Endometrium (tissue), 2 donors: ENCODE measurements around the gene ORM2.
"Not testable (repeated sequence)": the region's sequence is repeated elsewhere in the genome, so short reads cannot be mapped to it uniquely, and the experiment has no call there.

Experiments used
- FAIRE-seq: peaks from 2 replicates; lab custom pipeline; 2012; peaks lifted over from hg19 to GRCh38; lab: Jason Lieb, UNC
- donor health status: control.
- donor health status: control.

ORM2 gene

DNA sequence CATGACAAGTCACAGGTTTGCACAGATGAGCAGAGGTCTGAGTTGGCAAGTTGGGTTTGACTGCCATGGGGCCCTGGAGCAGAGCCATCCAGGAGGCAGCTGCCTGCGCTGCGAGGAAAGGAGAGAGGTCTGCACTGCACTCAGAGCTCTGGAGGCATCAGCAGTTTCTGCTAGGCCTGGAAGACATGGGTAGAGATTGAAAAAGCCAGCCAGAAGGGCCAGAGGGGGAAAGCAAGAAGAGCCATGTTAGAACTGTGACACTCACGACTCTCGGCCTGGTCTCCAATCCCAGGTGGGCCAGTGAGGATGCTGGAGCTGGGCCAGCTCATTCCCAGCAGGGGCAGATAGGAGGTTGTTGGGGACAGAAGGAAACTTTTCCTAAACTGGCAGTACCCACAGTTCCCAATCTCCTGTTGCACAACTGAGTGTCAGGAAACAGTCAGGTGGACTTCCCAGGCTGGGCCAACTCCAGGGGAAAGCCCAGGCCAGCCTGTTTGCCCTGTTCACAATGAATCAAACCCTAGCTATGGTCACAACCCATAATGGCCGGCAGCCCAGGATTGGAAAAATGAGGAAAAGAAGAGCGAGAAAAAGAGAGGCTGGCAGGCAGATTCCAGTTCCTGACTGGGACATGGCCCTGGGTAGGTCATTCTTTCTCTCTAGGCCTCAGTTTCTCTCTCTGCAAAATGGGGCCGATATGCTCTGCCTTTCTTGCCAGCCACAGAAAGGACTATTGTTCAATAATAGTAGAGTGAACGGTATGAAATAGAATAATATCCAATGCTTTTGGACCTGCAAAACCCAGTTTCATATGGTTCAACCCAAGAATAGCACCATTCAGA is 14.6 kb upstream of the ORM2 start:
- FAIRE-seq, result no peak

DNA sequence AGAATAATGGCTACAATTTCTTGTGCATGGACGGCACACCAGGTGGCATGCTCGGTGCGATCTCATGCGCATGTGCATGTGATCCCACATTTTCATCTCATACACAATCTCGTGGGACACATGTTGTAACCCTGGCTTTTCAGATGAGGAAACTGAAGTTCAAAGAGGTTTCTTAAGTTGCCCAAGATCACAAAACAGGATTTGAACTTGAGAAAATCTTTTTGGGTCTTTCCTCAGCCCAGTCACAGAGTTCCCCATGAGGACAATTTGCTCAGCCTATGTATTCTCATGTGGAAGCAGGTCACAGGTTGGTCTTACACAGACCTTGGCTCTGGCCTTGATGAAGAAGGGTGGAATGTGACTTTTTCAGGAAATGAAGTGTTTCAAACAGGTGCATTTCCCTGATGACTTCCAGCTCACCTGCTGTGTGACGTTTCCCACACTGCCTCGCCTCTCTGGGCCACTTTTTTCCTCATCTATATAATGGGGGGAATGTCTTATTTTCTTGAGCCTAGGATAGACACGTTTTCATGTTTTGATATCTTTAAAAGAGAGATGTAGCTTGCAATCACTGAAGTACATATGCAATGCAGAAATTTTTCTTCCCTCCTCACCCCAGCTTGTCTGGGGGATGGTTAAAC is 13.8 kb upstream of the ORM2 start:
- no peak for FAIRE-seq

DNA sequence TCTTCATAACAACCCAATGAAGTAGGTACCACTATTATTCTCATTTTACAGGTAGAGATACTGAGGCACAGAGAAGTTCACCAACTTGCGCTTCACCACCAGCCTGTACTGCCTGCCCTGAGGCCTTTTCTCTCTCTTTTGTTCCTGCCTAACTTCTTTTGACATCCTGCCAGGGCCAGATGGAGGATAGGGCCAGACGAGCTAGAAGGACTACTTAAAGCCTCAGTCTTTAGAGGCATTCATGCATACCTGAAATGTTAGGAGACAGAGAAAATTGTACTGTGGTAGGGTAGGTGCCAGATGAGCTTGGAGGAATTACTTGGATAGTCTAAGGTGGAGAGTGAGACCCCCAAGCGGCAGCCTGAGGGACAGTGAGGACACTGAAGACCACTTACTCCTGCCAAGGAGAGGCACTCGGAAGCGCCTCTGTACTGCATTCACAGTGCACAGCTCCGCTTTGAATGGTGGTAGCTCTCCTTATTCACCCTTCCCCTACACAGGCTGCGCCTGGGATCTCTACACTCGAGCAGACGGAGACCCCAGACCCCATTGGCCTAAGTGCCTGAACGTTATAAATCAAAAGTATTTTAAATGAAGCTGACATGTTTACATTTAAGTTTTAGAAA is 13.0 kb upstream of the ORM2 start:
- no peak for FAIRE-seq

DNA sequence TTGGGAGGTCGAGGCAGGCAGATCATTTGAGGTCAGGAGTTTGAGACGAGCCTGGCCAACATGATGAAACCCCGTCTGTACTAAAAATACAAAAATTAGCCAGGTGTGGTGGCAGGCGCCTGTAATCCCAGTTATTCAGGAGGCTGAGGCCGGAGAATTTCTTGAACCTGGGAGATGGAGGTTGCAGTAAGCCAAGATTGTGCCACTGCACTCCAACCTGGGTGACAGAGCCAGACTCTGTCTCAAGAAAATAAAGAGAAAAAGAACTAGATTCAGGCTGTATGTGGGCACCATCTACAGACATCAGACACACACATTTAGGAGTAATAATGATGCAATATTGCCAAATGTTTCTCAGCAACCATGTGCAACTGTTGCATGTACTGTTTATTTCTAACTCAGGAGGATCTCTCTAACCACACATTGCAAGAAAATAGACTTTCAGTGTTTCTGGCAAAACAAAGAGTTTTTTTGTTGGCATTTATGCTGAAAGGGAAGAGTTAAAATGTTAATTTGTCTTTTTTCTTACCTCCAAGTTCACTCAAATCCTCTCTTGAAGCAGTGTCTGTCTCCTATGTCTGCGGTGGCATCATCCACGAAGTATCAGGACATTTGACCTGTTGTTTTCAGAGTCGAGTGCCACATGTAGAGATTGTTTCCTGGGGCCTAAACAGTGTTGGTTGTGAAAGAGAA is 11.9 kb upstream of the ORM2 start:
- FAIRE-seq, result no peak

DNA sequence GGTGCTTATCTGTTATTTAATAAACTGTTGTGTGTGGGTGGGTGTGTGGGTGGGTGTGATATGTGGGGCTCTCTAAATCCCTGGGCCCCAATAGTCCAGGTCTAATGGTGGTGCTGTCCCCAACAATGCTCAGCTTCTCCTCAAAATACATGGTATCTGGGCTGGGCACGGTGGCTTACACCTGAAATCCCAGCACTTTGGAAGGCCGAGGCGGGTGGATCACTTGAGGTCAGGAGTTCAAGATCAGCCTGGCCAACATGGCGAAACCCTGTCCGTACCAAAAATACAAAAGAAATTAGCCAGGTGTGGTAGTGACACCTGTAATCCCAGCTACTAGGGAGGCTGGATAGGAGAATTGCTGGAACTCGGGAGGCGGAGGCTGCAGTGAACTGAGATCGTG is 11.3 kb upstream of the ORM2 start:
- FAIRE-seq, result no peak

DNA sequence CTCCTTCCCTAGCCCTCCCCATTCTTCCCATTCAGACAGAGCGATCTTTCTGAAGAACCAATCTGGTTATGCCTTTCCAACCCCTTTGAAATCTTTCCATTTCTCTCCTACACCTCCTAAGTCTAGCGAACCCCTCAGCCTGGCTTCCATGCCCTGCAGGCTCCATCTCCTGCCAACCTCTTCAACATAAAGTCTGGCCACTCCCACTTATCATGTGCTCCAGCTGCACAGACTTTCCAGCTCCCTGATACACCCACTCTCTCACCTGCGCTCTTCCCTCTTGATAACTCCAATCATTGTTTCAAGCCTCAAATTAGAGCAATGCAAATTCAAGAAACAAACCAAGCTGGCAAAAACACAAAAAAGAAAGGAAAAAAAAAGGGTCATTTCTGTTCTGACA is 10.5 kb upstream of the ORM2 start:
- FAIRE-seq, result no peak

DNA sequence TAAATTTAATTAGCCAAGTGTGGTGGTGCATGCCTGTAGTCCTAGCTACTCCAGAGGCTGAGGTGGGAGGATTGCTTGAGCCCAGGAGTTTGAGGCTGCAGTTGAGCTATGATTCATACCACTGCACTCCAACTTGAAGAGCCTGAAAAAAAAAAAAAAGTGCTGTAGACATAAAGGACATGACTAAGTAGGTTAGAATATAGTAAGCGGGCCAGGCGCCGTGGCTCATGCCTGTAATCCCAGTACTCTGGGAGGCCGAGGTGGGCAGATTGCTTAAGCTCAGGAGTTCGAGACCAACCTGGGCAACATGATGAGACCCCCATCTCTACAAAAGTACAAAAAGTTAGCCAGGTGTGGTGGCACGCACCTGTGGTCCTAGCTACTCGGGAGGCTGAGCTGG is 9.0 kb upstream of the ORM2 start:
- FAIRE-seq, result not testable (repeated sequence)

DNA sequence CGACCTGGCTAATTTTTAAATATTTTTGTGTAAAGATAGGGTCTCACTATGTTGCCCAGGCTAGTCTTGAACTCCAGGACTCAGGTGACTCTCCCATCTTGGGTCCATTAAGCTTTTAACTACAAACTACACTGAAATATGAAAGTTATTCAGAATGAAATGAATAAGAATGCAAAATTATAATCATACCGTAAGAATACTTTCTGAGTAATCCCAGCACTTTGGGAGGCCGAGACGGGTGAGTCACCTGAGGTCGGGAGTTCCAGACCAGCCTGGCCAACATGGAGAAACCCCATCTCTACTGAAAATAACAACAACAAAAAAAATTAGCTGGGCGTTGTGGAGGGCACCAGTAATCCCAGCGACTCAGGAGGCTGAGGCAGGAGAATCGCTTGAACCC is 7.9 kb upstream of the ORM2 start:
- no peak for FAIRE-seq

DNA sequence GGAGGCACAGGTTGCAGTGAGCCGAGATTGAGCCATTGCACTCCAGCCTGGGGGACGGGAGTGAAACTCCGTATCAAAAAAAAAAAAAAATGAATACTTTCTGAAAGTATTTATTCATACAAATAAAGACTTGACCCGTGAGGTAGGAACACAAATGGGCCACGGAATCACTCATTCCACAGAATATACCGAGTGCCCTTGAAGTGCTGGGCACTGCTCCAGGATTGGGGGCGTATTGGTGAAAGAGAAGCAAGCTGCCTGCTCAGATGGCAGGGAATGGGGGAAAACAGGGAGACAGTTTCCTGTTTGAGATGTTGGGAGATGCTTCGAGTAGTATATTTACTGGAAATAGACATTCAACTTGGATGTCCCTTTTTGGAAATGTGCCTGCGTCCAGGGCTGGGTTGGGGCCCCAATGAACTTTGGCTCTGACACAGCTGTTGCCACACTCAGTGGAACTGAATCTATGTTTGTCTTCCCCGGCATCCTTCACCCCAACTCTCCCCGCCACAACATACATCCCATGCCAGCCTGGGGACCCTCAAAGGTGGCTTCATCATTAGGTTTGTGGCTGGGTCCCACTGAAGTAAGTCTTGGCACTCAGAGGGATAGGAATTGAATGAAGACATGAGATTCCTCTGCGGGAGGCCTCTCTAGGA is 7.4 kb upstream of the ORM2 start:
- not testable (repeated sequence) for FAIRE-seq

DNA sequence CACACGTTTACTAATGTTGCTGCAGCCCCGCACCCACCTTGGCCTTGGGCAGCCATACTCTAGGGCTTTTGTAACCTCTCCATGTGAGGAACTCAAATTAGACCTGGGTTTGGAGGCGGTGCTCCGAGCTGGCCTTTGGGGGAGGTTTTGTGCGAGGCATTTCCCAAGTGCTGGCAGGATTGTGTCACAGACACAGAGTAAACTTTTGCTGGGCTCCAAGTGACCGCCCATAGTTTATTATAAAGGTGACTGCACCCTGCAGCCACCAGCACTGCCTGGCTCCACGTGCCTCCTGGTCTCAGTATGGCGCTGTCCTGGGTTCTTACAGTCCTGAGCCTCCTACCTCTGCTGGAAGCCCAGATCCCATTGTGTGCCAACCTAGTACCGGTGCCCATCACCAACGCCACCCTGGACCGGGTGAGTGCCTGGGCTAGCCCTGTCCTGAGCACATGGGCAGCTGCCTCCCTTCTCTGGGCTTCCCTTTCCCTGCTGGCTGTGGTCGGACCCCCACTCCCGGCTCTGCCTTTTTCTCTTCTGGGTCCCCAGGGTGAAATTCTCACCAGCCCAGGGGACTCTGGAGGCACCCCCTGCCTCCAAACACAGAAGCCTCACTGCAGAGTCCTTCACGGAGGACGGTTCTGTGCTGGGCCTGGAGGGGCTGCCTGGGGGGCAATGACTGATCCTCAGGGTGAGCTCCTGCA is 6.7 kb upstream of the ORM2 start, which contains the start of gene ORM1:
Gene ORM1 (plus strand): TSS at position 268 of the 701 bp plus-strand sequence. CDS start 36 bp downstream, at position 304.
- FAIRE-seq, result not testable (repeated sequence)

DNA sequence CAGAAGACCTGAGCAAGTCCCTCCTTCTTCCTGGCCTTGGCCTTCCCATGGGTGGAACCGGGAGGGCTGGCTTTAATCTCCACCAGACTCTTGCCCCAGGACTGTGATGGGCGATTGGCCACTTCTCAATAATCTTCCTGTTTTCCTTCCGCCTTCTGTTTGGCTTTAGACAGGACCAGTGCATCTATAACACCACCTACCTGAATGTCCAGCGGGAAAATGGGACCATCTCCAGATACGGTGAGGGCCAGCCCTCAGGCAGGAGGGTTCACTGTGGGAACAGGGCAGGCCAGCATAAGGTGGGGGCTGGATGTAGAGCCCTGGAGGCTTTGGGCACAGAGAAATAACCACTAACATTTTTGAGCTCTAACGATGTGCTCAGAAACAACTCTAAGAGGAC is 5.8 kb upstream of the ORM2 start:
- not testable (repeated sequence) for FAIRE-seq

DNA sequence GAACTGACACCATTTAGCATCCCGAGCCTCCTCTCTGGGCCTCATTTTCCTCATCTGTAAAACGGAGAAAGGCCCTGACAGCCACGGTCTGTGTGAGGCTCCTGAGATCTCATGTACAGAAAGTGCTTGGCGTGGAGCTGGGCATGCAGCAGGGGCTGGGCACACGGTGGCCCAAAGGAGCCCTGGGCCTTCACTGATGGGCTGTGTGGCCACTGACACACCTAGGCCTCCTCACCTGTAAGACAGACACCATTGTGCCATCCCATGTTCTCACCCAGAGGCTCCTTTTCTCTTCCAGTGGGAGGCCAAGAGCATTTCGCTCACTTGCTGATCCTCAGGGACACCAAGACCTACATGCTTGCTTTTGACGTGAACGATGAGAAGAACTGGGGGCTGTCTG is 5.2 kb upstream of the ORM2 start:
- no peak for FAIRE-seq

DNA sequence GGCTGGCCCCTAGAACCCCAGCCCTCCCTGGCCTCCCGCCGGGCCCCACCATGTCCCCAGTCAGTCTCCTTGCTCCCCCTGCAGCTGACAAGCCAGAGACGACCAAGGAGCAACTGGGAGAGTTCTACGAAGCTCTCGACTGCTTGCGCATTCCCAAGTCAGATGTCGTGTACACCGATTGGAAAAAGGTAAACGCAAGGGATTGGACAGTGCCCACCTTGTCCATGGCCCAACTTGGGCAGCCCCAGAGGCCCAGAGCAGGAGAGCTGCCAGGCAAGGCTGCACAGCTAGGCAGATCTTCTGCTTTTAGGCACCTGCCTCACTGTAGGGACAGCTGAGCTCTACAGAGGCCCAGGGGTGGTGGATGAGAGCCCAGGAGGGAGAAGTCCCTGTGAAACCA is 4.7 kb upstream of the ORM2 start:
- not testable (repeated sequence) for FAIRE-seq

DNA sequence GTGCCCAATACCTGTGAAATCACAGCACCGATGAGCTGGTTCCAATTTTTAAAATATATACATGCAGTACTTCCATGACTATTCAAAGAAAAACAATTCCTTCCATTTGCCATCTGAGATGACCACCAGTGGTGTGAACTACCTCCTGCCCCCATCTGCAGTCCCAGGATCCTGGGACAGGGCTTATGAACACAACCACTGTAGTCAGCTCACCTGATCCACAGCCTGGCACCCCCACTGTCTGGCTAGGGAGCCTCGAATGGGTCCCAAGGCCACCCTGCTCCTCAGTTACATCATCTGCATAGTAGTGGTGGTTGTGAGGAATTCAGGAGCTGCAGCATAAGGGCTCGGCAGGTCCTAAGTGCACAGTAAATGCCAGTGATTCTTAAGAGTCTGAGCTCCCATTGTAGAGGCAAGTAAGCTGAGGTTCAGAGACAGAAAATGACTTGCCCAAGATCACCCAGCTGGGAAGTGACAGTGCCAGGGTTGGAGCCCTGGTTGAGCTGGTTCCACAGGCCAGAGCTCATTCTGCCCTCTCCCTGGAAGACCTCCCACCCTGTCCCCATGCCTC is 3.9 kb upstream of the ORM2 start:
- not testable (repeated sequence) for FAIRE-seq

DNA sequence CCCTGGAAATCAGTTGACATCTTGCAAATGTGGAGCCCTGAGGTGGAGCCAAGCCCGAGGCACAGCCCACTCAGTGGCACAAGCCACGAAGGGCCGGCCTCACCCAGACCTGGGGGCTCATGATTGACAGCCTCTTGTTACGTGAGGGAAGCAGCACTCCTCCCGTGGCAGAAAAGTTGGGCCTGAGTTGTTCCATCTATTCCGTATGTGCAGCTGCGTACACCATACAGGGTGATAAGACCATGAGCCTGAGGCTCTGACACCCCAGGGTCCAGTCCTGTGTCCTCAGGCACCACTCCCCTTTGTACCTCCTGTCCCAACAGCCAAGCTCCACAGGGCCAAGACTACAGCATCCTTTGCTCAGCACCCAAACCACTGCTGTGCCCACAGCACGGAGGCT is 1.9 kb upstream of the ORM2 start:
- FAIRE-seq, result no peak

DNA sequence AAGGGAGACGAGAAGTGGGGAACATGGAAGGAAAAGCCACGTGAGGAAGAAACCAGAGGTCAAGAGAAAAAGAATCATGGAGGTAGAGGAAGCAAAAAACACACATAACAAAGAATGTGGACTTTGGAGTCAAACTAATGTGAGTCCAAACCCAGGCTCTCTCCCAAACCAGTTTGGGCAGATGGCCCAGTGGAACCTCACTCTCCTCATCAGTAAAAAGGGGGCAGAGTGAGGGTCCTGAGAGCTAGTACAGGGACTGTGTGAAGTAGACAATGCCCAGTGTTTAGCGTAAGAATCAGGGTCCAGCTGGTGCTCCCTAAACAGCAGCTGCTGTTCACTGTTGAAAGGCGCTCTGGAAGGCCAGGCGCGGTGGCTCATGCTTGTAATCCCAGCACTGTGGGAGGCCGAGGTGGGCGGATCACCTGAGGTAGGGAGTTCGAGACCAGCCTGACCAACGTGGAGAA is 1.3 kb upstream of the ORM2 start:
- FAIRE-seq, result not testable (repeated sequence)

DNA sequence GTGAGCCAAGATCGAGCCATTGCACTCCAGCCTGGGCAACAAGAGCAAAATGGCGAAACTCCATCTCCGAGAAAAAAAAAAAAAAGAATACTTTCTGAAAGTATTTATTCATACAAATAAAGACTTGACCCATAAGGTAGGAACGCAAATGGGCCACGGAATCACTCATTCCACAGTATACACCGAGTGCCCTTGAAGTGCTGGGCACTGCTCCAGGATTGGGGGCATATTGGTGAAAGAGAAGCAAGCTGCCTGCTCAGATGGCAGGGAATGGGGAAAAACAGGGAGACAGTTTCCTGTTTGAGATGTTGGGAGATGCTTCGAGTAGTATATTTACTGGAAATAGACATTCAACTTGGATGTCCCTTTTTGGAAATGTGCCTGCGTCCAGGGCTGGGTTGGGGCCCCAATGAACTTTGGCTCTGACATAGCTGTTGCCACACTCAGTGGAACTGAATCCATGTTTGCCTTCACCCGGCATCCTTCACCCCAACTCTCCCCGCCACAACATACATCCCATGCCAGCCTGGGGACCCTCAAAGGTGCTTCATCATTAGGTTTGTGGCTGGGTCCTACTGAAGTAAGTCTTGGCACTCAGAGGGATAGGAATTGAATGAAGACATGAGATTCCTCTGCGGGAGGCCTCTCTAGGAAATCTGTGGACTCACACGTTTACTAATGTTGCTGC is 588 bp upstream of the ORM2 start:
- not testable (repeated sequence) for FAIRE-seq

DNA sequence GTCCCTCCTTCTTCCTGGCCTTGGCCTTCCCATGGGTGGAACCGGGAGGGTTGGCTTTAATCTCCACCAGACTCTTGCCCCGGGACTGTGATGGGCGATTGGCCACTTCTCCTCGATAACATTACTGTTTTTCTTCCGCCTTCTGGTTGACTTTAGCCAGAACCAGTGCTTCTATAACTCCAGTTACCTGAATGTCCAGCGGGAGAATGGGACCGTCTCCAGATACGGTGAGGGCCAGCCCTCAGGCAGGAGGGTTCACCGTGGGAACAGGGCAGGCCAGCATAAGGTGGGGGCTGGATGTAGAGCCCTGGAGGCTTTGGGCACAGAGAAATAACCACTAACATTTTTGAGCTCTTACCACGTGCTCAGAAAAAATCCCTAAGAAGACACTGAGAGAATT is 967 bp downstream of the ORM2 start:
- FAIRE-seq, result no peak

DNA sequence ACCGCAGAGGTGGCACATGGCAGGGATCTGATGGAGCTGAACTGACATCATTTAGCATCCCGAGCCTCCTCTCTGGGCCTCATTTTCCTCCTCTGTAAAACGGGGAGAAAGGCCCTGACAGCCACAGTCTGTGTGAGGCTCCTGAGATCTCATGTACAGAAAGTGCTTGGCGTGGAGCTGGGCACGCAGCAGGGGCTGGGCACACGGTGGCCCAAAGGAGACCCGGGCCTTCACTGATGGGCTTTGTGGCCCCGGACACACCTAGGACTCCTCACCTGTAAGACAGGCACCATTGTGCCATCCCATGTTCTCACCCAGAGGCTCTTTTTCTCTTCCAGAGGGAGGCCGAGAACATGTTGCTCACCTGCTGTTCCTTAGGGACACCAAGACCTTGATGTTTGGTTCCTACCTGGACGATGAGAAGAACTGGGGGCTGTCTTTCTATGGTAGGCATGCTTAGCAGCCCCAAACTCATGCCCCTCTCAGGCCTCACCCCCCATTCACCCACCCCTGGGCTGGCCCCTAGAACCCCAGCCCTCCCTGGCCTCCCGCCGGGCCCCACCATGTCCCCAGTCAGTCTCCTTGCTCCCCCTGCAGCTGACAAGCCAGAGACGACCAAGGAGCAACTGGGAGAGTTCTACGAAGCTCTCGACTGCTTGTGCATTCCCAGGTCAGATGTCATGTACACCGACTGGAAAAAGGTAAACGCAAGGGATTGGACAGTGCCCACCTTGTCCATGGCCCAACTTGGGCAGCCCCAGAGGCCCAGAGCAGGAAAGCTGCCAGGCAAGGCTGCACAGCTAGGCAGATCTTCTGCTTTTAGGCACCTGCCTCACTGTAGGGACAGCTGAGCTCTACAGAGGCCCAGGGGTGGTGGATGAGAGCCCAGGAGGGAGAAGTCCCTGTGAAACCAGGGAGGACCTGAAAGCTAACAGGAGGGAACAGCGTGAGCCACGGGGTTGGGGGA is 1.8 kb downstream of the ORM2 start:
- FAIRE-seq, result not testable (repeated sequence)
